Smooth muscle cell (in vitro differentiated cells): ENCODE measurements around the gene DDN. TPM values are rescaled to one million over a fixed set of nuclear protein-coding genes. Genes with fewer than 3 reads are reported as not detected.
A peak's percentile ranks its signal among the peaks of the same experiment; 100 is the strongest.

Source experiments
- DNase-seq: peaks from one replicate; lab custom pipeline; 2025; ENCODE audit not compliant: unreplicated experiment; lab: John Stamatoyannopoulos, UW
- H2AFZ ChIP-seq: fragments of 200-600 bp; sonication (generic); 2 replicates; pipeline ENCODE4 v1.6.0; 2016; ENCODE audit warnings: antibody characterized with exemption, low read depth, mild to moderate bottlenecking
- H3F3A ChIP-seq: fragments of 200-600 bp; sonication (generic); 2 replicates; pipeline ENCODE4 v1.6.0; 2017; ENCODE audit warnings: antibody characterized with exemption, low read depth
- H3K27ac ChIP-seq: fragments of 200-600 bp; sonication (generic); 2 replicates; pipeline ENCODE4 v1.5.1; 2016; ENCODE audit warnings: low read depth, mild to moderate bottlenecking
- H3K27me3 ChIP-seq: fragments of 200-600 bp; sonication (generic); 2 replicates; pipeline ENCODE4 v1.6.1; 2016; ENCODE audit warnings: low read depth, mild to moderate bottlenecking
- H3K36me3 ChIP-seq: fragments of 200-600 bp; sonication (generic); 2 replicates; pipeline ENCODE4 v1.5.1; 2016; ENCODE audit warnings: low read depth
- H3K4me1 ChIP-seq: fragments of 200-600 bp; sonication (generic); 2 replicates; pipeline ENCODE4 v1.5.1; 2016; ENCODE audit warnings: low read depth
- H3K4me2 ChIP-seq: fragments of 200-600 bp; sonication (generic); 2 replicates; pipeline ENCODE4 v1.6.0; 2016; ENCODE audit warnings: mild to moderate bottlenecking
- H3K4me3 ChIP-seq: fragments of 200-600 bp; sonication (generic); 2 replicates; pipeline ENCODE4 v1.5.1; 2016; ENCODE audit warnings: mild to moderate bottlenecking
- H3K79me2 ChIP-seq: fragments of 200-600 bp; sonication (generic); 2 replicates; pipeline ENCODE4 v1.6.0; 2016; ENCODE audit warnings: low read depth, mild to moderate bottlenecking
- H3K9ac ChIP-seq: fragments of 200-600 bp; sonication (generic); 2 replicates; pipeline ENCODE4 v1.6.0; 2016; ENCODE audit warnings: low read depth
- H3K9me3 ChIP-seq: fragments of 200-600 bp; sonication (generic); replicated peaks from 2 replicates; pipeline ENCODE4 v1.5.1; 2016; ENCODE audit warnings: low read depth
- H4K20me1 ChIP-seq: fragments of 200-600 bp; sonication (generic); 2 replicates; pipeline ENCODE4 v1.6.0; 2016; ENCODE audit warnings: low read depth
- WGBS: methylation state at CpG from one replicate; pipeline ENCODE4 v1.1.7; 2016; ENCODE audit warnings: low lambda C conversion rate; 5-methylcytosine and 5-hydroxymethylcytosine counted together
- polyA plus RNA-seq: library from polyadenylated mRNA; unstranded; fragments of >200 nt; fragmentation: Nextera tagmentation; extraction: Ambion mirVana; gene quantifications from 2 replicates; pipeline ENCODE4 v1.2.1, GENCODE V29; 2016
- total RNA-seq: library from RNA; depleted of rRNA; stranded (reverse); fragments of >200 nt; gene quantifications from 2 replicates; pipeline ENCODE4 v1.2.3, GENCODE V29; 2014
- TF ChIP-seq, protein P1 (sequence below): fragments of 200-600 bp; sonication (generic); IDR thresholded peaks from 2 replicates; pipeline ENCODE4 v1.5.1; 2017; ENCODE audit warnings: borderline replicate concordance, mild to moderate bottlenecking, antibody characterized with exemption; ENCODE audit not compliant: insufficient read depth, poor library complexity, severe bottlenecking

Gene DDN
- total and polyA plus RNA-seq, 2 experiments from 2014 or later: 0.03 to 0.13 TPM

DNA sequence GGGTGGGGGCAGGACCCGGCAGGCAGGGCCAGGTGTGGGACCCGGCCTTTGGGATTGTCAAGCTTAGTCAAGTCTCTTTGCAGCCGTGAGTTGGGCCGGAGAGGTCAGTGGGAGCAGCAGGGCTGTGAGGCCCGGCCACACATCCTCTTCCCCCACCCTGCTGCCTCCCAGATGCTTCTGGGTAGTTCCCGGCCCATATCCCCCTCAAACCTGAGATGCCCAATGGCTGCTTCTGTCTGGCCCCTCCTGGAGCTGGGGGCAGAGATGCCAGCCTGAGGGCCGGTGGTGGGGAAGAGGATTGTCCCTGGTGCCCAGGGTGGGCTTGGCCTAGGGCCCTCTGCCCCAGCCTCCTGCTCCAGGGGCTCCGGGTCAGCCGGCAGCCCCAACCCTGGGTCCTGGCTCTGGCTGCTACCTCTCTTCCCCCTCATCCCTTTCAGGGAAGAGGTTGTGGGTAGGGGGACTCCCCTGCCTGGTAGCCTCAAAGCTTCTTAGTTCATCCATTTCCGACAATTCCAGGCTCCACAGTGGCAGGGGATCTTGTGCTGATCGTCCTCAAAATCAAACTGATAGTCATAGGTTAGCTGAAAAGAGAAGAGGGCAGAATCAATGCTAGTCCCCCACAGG, 22.2 kb upstream of the DDN start:
- TF ChIP-seq, protein P1, sequence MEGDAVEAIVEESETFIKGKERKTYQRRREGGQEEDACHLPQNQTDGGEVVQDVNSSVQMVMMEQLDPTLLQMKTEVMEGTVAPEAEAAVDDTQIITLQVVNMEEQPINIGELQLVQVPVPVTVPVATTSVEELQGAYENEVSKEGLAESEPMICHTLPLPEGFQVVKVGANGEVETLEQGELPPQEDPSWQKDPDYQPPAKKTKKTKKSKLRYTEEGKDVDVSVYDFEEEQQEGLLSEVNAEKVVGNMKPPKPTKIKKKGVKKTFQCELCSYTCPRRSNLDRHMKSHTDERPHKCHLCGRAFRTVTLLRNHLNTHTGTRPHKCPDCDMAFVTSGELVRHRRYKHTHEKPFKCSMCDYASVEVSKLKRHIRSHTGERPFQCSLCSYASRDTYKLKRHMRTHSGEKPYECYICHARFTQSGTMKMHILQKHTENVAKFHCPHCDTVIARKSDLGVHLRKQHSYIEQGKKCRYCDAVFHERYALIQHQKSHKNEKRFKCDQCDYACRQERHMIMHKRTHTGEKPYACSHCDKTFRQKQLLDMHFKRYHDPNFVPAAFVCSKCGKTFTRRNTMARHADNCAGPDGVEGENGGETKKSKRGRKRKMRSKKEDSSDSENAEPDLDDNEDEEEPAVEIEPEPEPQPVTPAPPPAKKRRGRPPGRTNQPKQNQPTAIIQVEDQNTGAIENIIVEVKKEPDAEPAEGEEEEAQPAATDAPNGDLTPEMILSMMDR: no peak
- 95% methylated on average over 11 of the region's 11 CpGs for WGBS

GRCh38 chr12:49020441-49020840, 21.3 kb upstream of the DDN start:
- H2AFZ ChIP-seq: no peak overlapping the region
- TF ChIP-seq, protein P1: no peak
- H3K79me2 ChIP-seq: peaks cover 18% of the 10 kb centered on the region
- H3K4me3 ChIP-seq: no peak overlapping the region
- no peaks in the 10 kb centered on the region for H4K20me1 ChIP-seq
- no peaks in the 10 kb centered on the region for H3K9me3 ChIP-seq
- H3K4me1 ChIP-seq: peaks cover 8% of the 10 kb centered on the region
- WGBS: 100% methylated on average over 4 of the region's 6 CpGs
- H3K27ac ChIP-seq: peak overlapping the region; percentile 97
- no peaks in the 10 kb centered on the region for H3K36me3 ChIP-seq
- no peaks in the 10 kb centered on the region for H3K27me3 ChIP-seq
- H3K4me2 ChIP-seq: no peak overlapping the region
- DNase-seq: no peak
- H3K9ac ChIP-seq: no peak overlapping the region
- peaks cover 11% of the 10 kb centered on the region for H3F3A ChIP-seq

More for the DNA sequence above, 22.2 kb upstream of the DDN start:
- Histone ChIP-seq H4K20me1 (no peaks in the 10 kb centered on the region), H3K79me2 (peaks cover 10% of the 10 kb centered on the region), H3K36me3 (no peaks in the 10 kb centered on the region), H3K4me2 (no peak overlapping the region), H3K4me3 (no peak overlapping the region), H3K4me1 (peaks cover 8% of the 10 kb centered on the region), H3K9me3 (no peaks in the 10 kb centered on the region), H3K27me3 (no peaks in the 10 kb centered on the region), H2AFZ (no peak overlapping the region), H3K27ac (no peak overlapping the region), H3F3A (peaks cover 11% of the 10 kb centered on the region), H3K9ac (no peak overlapping the region)
- DNase-seq: no peak

- no peak for DNase-seq
- Histone ChIP-seq H3K4me1 (peaks cover 8% of the 10 kb centered on the region), H3K9me3 (no peaks in the 10 kb centered on the region), H3K27ac (peak overlapping the region; percentile 97), H3K4me2 (peak overlapping the region; percentile 84), H3K27me3 (no peaks in the 10 kb centered on the region), H3K9ac (peak overlapping the region; percentile 95), H3K79me2 (peaks cover 22% of the 10 kb centered on the region), H4K20me1 (peaks cover 5% of the 10 kb centered on the region), H3K36me3 (no peaks in the 10 kb centered on the region), H3F3A (peaks cover 8% of the 10 kb centered on the region), H2AFZ (no peak overlapping the region), H3K4me3 (peak overlapping the region; percentile 87)
- TF ChIP-seq, protein P1: peak; percentile 28
- 65% methylated on average over 10 of the region's 10 CpGs for WGBS
Observed at GRCh38 chr12:49019443-49020324, 20.5 kb upstream of the DDN start.
